Vagina (tissue), 2 donors: ENCODE data around the gene NDST1.

Source experiments
- POLR2A ChIP-seq, 2 donors: fragments of 450-650 bp; IDR thresholded peaks; one replicate each; pipeline ENCODE4 v1.6.1; 2017; ENCODE audit warnings: antibody characterized with exemption in 2 of 2, mild to moderate bottlenecking in 2 of 2, moderate library complexity in 2 of 2
- TF ChIP-seq, protein P1 (sequence below), 3 experiments: fragments of 450-650 bp in 2 of 3; fragments of 200-600 bp in 1 of 3; sonication (generic) in 1 of 3; IDR thresholded peaks; one replicate each; pipeline ENCODE4 v1.5.1; 2017 to 2019; ENCODE audit warnings: antibody characterized with exemption in 3 of 3, mild to moderate bottlenecking in 2 of 3, moderate library complexity in 2 of 3

DNA sequence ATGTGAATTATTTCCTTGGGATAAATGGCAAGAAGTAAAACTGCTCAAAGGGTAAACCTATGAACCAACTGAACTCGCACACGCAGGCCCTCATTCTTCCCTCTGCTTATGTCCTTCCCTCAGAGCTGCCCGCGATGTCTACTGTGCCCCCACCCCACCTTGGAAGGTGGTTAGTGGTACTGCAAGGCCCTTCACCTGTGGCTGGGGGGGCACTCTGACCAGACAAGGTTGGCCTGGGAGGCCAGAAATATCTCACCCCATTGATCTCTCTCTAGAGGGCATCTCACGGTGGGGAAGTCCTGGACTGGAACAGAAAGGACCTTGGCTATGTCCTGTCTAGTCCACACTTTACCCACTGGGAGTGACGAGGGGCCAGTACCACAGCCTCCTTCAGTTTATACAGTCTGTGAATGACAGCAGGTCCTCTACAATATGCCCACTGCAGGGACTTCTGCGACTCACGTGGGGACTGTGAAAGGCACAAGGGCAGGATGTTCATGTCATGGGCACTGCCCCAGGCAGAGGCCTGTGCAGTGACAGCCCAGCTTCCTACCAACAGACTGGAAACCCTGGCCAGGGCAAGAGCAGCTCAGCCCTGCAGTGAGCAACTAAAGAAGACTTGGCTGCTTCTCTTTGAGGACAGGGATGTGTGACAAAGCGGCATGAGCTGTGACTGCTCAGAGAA lies 75.8 kb downstream of the NDST1 start:
- TF ChIP-seq, protein P1, sequence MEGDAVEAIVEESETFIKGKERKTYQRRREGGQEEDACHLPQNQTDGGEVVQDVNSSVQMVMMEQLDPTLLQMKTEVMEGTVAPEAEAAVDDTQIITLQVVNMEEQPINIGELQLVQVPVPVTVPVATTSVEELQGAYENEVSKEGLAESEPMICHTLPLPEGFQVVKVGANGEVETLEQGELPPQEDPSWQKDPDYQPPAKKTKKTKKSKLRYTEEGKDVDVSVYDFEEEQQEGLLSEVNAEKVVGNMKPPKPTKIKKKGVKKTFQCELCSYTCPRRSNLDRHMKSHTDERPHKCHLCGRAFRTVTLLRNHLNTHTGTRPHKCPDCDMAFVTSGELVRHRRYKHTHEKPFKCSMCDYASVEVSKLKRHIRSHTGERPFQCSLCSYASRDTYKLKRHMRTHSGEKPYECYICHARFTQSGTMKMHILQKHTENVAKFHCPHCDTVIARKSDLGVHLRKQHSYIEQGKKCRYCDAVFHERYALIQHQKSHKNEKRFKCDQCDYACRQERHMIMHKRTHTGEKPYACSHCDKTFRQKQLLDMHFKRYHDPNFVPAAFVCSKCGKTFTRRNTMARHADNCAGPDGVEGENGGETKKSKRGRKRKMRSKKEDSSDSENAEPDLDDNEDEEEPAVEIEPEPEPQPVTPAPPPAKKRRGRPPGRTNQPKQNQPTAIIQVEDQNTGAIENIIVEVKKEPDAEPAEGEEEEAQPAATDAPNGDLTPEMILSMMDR (IDR thresholded peaks at IDR 0.05), result no peak
- no peak for TF ChIP-seq POLR2A (IDR thresholded peaks at IDR 0.05)
